Upper lobe of left lung (tissue), 4 donors: ENCODE results near the gene SEC61G.

Experiments
- POLR2A ChIP-seq, 4 donors: fragments of 450-650 bp; IDR thresholded peaks; one replicate each; pipeline ENCODE4 v1.5.1; 2016 to 2017; ENCODE audit warnings: antibody characterized with exemption in 4 of 4, mild to moderate bottlenecking in 2 of 4
- TF ChIP-seq, protein P1 (sequence below), 6 experiments: fragments of 450-650 bp in 4 of 6; fragments of 200-600 bp in 2 of 6; sonication (generic) in 2 of 6; IDR thresholded peaks; one replicate each; pipeline ENCODE4 v1.5.1; 2016 to 2019; ENCODE audit warnings: antibody characterized with exemption in 6 of 6

DNA sequence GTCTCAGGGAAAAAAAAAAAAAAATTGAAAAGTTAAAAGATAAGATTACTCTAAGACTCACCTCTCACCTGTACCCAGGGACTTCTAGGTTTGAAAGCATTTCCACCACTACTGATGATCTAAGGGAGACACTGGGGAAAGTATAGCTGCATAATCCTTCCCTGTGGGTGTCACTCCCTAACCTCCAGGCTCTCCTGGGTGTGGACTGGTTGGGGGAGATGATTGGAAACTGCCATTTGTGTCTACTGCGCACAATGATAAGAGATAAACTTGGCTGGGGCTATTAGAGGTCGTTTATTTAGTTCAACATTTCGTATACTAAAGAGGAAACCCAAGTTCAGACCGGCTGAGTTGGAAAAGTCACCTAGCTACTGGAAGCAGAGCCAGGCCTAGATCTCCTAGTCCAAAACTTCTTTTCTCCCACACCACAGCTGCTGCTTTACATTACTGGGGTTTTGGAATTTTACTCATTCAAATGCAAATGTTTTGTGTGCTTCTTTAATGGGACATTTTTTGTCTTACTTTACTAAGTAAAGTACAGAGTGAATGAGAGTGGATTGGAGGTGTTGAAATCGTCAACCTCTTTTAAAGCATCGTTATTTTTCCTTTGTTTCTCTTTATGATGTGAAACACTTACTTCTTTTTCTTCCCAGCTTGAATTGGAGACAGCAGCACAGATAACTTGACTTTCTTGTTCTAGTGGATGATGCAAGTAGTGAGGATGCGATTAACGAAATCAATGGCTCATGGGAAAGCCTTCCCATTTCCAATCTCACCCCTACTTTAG lies 22.3 kb upstream of the SEC61G start:
- no peak for TF ChIP-seq POLR2A (IDR thresholded peaks at IDR 0.05)
- TF ChIP-seq, protein P1, sequence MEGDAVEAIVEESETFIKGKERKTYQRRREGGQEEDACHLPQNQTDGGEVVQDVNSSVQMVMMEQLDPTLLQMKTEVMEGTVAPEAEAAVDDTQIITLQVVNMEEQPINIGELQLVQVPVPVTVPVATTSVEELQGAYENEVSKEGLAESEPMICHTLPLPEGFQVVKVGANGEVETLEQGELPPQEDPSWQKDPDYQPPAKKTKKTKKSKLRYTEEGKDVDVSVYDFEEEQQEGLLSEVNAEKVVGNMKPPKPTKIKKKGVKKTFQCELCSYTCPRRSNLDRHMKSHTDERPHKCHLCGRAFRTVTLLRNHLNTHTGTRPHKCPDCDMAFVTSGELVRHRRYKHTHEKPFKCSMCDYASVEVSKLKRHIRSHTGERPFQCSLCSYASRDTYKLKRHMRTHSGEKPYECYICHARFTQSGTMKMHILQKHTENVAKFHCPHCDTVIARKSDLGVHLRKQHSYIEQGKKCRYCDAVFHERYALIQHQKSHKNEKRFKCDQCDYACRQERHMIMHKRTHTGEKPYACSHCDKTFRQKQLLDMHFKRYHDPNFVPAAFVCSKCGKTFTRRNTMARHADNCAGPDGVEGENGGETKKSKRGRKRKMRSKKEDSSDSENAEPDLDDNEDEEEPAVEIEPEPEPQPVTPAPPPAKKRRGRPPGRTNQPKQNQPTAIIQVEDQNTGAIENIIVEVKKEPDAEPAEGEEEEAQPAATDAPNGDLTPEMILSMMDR (IDR thresholded peaks at IDR 0.05), result no peak
